IPS-18c (cell line): ENCODE data around the gene SUPT4H1.

ENCODE experiments used
- H3K4me3 ChIP-seq: 2 replicates; pipeline ENCODE4 v1.7.0; 2013; ENCODE audit warnings: low read depth, mild to moderate bottlenecking, low read length, moderate library complexity; ENCODE audit not compliant: insufficient read depth
- H3K9me3 ChIP-seq: one replicate; pipeline ENCODE4 v1.6.1; 2013; ENCODE audit warnings: mild to moderate bottlenecking, low read length, moderate library complexity; ENCODE audit not compliant: control insufficient read depth, insufficient read depth

SUPT4H1 gene

DNA sequence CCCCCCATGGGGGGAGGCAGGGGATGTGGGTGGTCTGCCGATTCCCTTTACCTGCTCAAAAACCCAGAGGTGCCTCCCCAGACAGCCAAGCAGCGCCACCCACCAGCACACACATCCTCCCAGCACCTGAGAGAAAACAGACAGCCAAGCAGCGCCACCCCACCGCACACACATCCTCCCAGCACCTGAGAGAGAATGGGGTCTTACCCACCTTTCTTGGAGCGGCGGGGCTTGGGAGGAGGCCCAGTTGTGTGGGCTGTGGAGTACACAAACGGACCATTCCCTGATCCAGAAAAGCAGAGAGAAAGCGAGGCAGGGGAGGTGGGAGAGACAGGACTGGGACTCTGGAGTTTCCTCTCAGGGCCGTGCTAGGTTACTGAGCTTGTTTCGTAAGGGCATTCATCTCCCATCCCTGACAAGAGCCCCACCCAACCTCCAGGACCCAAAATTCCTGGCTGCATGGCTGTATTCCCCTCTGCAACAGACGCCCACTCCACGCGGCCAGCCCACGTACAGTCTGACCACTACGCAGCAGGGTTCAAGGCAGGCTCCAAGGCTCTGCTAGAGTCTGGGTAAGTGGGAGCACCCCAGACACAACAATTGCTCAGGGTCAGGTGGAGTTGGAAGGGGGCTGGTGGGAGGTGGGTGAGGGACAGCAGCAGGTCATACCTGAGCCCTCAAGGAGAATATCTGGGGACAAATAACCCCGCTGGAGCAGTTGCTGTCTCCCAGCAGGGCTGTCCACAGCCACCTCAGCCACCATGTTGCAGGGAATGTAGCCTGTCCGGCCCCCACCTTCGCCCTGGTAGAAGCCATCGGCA lies 45.7 kb downstream of the SUPT4H1 start:
- no peak overlapping the region for H3K4me3 ChIP-seq

DNA sequence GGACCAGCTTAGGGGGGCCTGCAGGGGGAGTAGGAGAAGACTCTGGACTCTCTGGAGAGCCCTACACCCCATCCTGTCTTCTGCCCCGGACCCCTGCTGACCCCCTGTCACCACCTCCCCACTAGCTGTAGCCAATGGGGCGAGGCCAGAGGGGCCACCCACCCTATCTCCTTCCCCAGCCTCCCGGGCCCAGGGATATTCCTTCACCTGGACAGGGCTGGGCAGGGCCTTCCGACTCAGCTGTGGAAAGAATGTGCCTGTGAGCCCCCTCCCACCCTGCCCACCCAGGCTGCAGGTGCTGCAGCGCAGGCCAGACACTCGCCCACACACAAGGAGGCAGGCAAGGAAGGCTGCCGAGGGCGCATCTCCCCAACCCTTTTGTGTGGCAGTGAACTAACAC lies 46.4 kb downstream of the SUPT4H1 start:
- Histone ChIP-seq H3K9me3 (no peaks in the 10 kb centered on the region), H3K4me3 (no peak overlapping the region)

More for the DNA sequence above, 45.7 kb downstream of the SUPT4H1 start:
- H3K9me3 ChIP-seq, result no peaks in the 10 kb centered on the region

- no peaks in the 10 kb centered on the region for H3K9me3 ChIP-seq
- no peak overlapping the region for H3K4me3 ChIP-seq
Measured at GRCh38 chr17:58304750-58305486, 47.1 kb downstream of the SUPT4H1 start.

- no peak overlapping the region for H3K4me3 ChIP-seq
- H3K9me3 ChIP-seq, result no peaks in the 10 kb centered on the region
Measured at GRCh38 chr17:58303971-58304749, 47.8 kb downstream of the SUPT4H1 start.

DNA sequence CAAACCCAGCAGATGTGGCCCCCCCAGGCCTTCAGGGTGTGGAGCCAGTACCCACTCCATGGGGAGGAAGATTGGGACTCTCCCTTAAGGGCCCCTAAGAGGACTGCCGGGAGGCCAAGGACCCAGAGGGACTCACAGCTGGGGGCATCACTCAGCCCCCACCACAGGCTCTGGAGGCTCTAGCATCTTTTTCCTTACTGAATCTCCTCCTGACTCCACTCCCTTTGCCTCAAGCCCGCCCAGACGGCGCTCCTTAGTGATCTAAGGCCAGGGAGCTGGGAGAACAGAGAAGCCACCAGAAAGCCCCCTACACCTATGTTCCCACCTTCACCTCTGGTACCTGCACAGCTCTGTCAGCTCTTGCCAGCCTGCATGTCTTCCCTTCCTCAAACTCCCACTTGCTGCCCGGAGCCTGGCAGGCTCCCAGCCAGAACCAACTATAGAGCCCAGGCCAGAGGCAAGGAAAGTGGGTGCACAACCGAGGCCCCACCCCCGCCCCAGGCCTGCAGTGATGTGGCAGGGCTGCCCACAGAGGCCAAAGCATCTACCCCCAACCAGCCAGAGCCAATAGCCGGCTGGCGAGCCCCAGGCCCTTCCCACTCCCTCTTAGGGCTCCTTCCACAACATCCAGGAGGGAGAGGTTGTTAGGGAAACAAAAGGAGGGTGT lies 48.9 kb downstream of the SUPT4H1 start:
- no peaks in the 10 kb centered on the region for H3K9me3 ChIP-seq
- H3K4me3 ChIP-seq, result no peak overlapping the region

GRCh38 chr17:58302171-58302918 lies 49.7 kb downstream of the SUPT4H1 start:
- no peak overlapping the region for H3K4me3 ChIP-seq
- H3K9me3 ChIP-seq, result no peaks in the 10 kb centered on the region

DNA sequence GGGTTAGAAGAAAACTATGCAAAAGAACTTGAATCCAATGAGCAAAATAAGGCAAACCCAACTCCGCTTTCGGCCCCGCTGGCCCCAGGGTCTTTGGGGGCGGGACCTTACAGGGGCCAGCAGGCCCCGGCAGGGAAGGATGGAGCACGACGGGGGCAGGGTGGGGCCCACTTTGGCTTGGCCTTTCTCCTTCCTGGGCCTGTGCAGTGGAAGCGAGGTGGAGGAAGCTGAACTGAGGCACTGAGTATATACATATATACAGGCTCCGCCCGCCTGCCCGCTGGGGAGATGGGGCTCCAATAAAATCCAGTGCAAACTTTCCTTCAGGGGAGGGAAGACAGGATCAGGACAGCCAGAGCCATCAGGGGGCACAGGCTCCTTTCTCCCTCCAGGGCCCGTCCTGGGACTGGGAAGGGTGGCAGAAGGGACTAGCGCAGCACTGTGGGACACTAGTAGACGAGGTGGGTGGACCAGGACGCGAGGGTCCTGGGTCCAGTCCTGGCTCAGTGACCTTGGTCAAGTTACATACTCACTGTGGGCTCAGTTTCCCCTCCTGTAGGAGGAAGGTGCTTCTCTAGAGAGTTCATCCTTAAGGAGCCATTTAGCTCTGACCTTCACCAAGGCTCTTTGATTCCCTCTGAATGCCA lies 50.4 kb downstream of the SUPT4H1 start:
- H3K9me3 ChIP-seq, result no peaks in the 10 kb centered on the region

GRCh38 chr17:58300336-58300735 lies 51.7 kb downstream of the SUPT4H1 start:
- Histone ChIP-seq H3K4me3 (no peak overlapping the region), H3K9me3 (no peaks in the 10 kb centered on the region)

More for the DNA sequence above, 50.4 kb downstream of the SUPT4H1 start:
- H3K4me3 ChIP-seq, result no peak overlapping the region; the same call in 1 of the 2 replicates
